ENCODE measurements around the gene LRMDA.

Gene LRMDA

GRCh38 chr10:75825235-75825634 is 393.8 kb downstream of the LRMDA start:
- no peak for DNase-seq (ENCODE audit: low read depth, low spot score)

GRCh38 chr10:75825661-75826060 is 394.2 kb downstream of the LRMDA start:
- DNase-seq (ENCODE audit: low read depth, low spot score) = no peak

GRCh38 chr10:75826846-75827245 is 395.4 kb downstream of the LRMDA start:
- no peak for DNase-seq (ENCODE audit: low read depth, low spot score)

GRCh38 chr10:75827587-75828021 is 396.2 kb downstream of the LRMDA start:
- no peak for DNase-seq (ENCODE audit: low read depth, low spot score)

GRCh38 chr10:75828413-75828812 is 397.0 kb downstream of the LRMDA start:
- no peak for DNase-seq (ENCODE audit: low read depth, low spot score)

- no peak for DNase-seq (ENCODE audit: low read depth, low spot score)
Observed at GRCh38 chr10:75836064-75836463, 404.6 kb downstream of the LRMDA start.

GRCh38 chr10:75838486-75838885 is 407.1 kb downstream of the LRMDA start:
- no peak for DNase-seq (ENCODE audit: low read depth, low spot score)

- DNase-seq (ENCODE audit: low read depth, low spot score) = no peak
Observed at GRCh38 chr10:75839020-75839419, 407.6 kb downstream of the LRMDA start.

- DNase-seq (ENCODE audit: low read depth, low spot score) = no peak
Observed at GRCh38 chr10:75841266-75841665, 409.8 kb downstream of the LRMDA start.

- DNase-seq (ENCODE audit: low read depth, low spot score) = no peak
Observed at GRCh38 chr10:75845176-75845947, 413.9 kb downstream of the LRMDA start.

GRCh38 chr10:75847477-75847876 is 416.1 kb downstream of the LRMDA start:
- no peak for DNase-seq (ENCODE audit: low read depth, low spot score)

GRCh38 chr10:75851580-75852345 is 420.3 kb downstream of the LRMDA start:
- no peak for DNase-seq (ENCODE audit: low read depth, low spot score)

GRCh38 chr10:75852851-75853484 is 421.5 kb downstream of the LRMDA start:
- DNase-seq (ENCODE audit: low read depth, low spot score) = no peak

- no peak for DNase-seq (ENCODE audit: low read depth, low spot score)
Observed at GRCh38 chr10:75857269-75857846, 425.9 kb downstream of the LRMDA start.

GRCh38 chr10:75857896-75858295 is 426.5 kb downstream of the LRMDA start:
- no peak for DNase-seq (ENCODE audit: low read depth, low spot score)

GRCh38 chr10:75858339-75858738 is 426.9 kb downstream of the LRMDA start:
- no peak for DNase-seq (ENCODE audit: low read depth, low spot score)

GRCh38 chr10:75859141-75859540 is 427.7 kb downstream of the LRMDA start:
- no peak for DNase-seq (ENCODE audit: low read depth, low spot score)

GRCh38 chr10:75860009-75860408 is 428.6 kb downstream of the LRMDA start:
- no peak for DNase-seq (ENCODE audit: low read depth, low spot score)

- no peak for DNase-seq (ENCODE audit: low read depth, low spot score)
Observed at GRCh38 chr10:75861582-75861981, 430.2 kb downstream of the LRMDA start.

- no peak for DNase-seq (ENCODE audit: low read depth, low spot score)
Observed at GRCh38 chr10:75862935-75863334, 431.5 kb downstream of the LRMDA start.

GRCh38 chr10:75864717-75865116 is 433.3 kb downstream of the LRMDA start:
- no peak for DNase-seq (ENCODE audit: low read depth, low spot score)

All from astrocyte of the hippocampus (primary cell).